Ectodermal cell (in vitro differentiated cells): ENCODE measurements around the gene NOS1AP.
A peak's percentile ranks its signal among the peaks of the same experiment; 100 is the strongest.

Source experiments
- H3K27ac ChIP-seq: 2 replicates; pipeline ENCODE4 v1.7.0; 2013; ENCODE audit warnings: mild to moderate bottlenecking, low read depth, low read length; ENCODE audit not compliant: insufficient read depth, poor library complexity, severe bottlenecking
- H3K27me3 ChIP-seq: 2 replicates; pipeline ENCODE4 v1.7.0; 2013; ENCODE audit warnings: mild to moderate bottlenecking, low read length; ENCODE audit not compliant: insufficient read depth, control insufficient read depth, poor library complexity, severe bottlenecking
- H3K36me3 ChIP-seq: one replicate; pipeline ENCODE4 v1.7.0; 2013; ENCODE audit warnings: low read length; ENCODE audit not compliant: control insufficient read depth, insufficient read depth
- H3K4me1 ChIP-seq: one replicate; pipeline ENCODE4 v1.7.0; 2013; ENCODE audit warnings: low read length; ENCODE audit not compliant: control insufficient read depth, insufficient read depth
- H3K4me3 ChIP-seq: 2 replicates; pipeline ENCODE4 v1.7.0; 2013; ENCODE audit warnings: low read depth, low read length, control low read depth; ENCODE audit not compliant: insufficient read depth
- H3K9me3 ChIP-seq: 2 replicates; pipeline ENCODE4 v1.7.0; 2013; ENCODE audit warnings: mild to moderate bottlenecking, low read length, moderate library complexity; ENCODE audit not compliant: control insufficient read depth
- WGBS, 2 experiments: methylation state at CpG; one replicate each; pipeline ENCODE4 v1.1.7; 2013; ENCODE audit warnings: missing lambda C conversion rate in 2 of 2; 5-methylcytosine and 5-hydroxymethylcytosine counted together

NOS1AP gene

GRCh38 chr1:162388615-162389014 is 319.1 kb downstream of the NOS1AP start:
- Histone ChIP-seq H3K27ac (peak overlapping the region; percentile 81), H3K36me3 (no peaks in the 10 kb centered on the region), H3K4me1 (peaks cover 50% of the 10 kb centered on the region), H3K27me3 (no peaks in the 10 kb centered on the region), H3K9me3 (no peaks in the 10 kb centered on the region), H3K4me3 (no peak overlapping the region)
- WGBS, 2 experiments: 82 to 83% methylated on average over 5 of the region's 5 CpGs

DNA sequence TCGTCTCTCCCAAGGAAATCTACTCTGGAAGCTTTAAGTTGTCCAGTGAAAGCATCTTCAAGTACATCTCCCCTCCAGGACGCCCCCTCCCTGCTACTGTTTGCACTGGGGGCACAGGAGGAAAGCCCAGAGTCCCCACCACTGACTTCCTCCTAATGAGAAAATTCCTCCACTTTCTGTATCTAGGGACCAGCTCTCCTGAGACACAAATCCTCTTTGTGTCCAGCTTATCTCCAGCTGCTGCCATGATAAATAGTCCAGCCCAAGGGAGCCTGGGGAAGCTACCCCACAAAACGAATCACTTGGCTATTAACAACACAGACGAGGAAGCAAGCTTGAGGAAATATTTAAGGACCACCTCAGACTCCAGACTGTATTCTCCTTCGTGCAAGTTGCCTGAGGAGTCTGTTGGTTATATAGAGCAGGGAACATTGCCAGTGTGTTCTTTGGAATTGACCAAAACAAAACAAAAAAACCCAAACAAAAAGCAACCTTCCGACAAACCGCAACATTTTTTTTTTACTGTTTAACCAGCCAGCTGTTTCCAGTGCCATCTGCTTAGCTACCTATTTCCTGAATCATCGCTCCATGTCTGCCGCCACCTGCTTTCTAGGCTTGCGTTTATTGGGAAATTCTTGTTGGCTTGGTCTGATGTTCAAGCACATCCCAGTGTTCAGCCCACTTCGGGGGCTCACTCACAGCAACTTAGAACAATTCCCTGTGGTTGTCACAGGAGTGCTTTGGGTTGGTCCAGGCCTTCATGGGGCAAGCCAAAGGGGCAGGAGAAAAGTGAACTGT is 319.7 kb downstream of the NOS1AP start:
- no peaks in the 10 kb centered on the region for H3K36me3 ChIP-seq
- peak overlapping the region; percentile 81 for H3K27ac ChIP-seq
- no peak overlapping the region for H3K4me3 ChIP-seq
- peaks cover 44% of the 10 kb centered on the region for H3K4me1 ChIP-seq
- no peaks in the 10 kb centered on the region for H3K27me3 ChIP-seq
- H3K9me3 ChIP-seq: no peaks in the 10 kb centered on the region
- WGBS, 2 experiments: 80 to 81% methylated on average over 11 of the region's 11 CpGs

GRCh38 chr1:162389971-162390370 is 320.5 kb downstream of the NOS1AP start:
- peaks cover 37% of the 10 kb centered on the region for H3K4me1 ChIP-seq
- no peaks in the 10 kb centered on the region for H3K9me3 ChIP-seq
- H3K27ac ChIP-seq: no peak overlapping the region
- no peaks in the 10 kb centered on the region for H3K36me3 ChIP-seq
- H3K4me3 ChIP-seq: no peak overlapping the region
- no peaks in the 10 kb centered on the region for H3K27me3 ChIP-seq
- WGBS, 2 experiments: 78 to 83% methylated on average over 9 of the region's 9 CpGs

- Histone ChIP-seq H3K27me3 (no peaks in the 10 kb centered on the region), H3K36me3 (no peaks in the 10 kb centered on the region), H3K4me3 (no peak overlapping the region), H3K4me1 (peaks cover 37% of the 10 kb centered on the region), H3K27ac (no peak overlapping the region), H3K9me3 (no peaks in the 10 kb centered on the region)
- 86 to 87% methylated on average over 15 of the region's 15 CpGs for WGBS, 2 experiments
Observed at GRCh38 chr1:162390396-162391185, 321.1 kb downstream of the NOS1AP start.

DNA sequence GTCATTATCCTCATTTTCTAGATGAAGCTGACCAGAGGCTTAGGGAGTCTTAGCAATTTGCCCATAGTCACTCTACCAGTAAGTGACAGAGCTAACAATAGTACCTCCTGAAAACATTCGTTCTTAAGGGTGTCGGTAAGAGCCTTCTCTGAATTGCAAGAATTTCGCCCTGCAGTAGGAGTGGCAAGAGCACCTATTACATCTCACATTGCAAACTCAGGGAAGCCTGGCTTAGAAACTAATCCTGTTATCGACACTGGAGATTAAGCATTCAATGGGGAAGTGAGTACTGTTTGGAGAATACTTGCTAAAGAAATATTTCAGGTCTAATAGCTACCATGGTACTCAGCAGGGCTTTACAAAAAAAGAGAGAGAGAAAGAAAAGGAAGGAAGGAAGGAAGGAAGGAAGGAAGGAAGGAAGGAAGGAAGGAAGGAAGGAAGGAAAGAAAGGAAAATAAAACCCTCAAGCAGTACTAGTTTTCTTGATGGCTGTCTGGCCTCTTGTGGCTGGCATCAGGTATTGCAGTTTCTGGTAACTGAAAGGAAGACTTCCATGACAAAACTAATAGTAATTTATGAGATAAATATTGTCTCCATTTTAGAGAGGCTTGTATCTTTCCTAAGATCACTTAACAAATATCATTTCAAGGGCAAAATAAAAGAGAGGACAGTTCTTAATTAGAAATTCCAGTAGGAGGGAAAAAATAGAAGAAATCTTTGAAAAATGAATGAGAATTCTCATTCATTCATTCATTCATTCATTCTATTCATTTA is 322.5 kb downstream of the NOS1AP start:
- Histone ChIP-seq H3K4me3 (no peak overlapping the region), H3K27me3 (no peaks in the 10 kb centered on the region), H3K36me3 (no peaks in the 10 kb centered on the region), H3K27ac (peak overlapping the region; percentile 62), H3K9me3 (no peaks in the 10 kb centered on the region), H3K4me1 (peaks cover 37% of the 10 kb centered on the region)
- 40 to 64% methylated on average over 4 of the region's 4 CpGs for WGBS, 2 experiments

- H3K4me1 ChIP-seq: peaks cover 11% of the 10 kb centered on the region
- no peaks in the 10 kb centered on the region for H3K27me3 ChIP-seq
- H3K27ac ChIP-seq: no peak overlapping the region
- H3K36me3 ChIP-seq: no peaks in the 10 kb centered on the region
- 86 to 94% methylated on average over 3 of the region's 3 CpGs for WGBS, 2 experiments
- no peaks in the 10 kb centered on the region for H3K9me3 ChIP-seq
- H3K4me3 ChIP-seq: no peak overlapping the region
Observed at GRCh38 chr1:162396201-162396906, 326.9 kb downstream of the NOS1AP start.

DNA sequence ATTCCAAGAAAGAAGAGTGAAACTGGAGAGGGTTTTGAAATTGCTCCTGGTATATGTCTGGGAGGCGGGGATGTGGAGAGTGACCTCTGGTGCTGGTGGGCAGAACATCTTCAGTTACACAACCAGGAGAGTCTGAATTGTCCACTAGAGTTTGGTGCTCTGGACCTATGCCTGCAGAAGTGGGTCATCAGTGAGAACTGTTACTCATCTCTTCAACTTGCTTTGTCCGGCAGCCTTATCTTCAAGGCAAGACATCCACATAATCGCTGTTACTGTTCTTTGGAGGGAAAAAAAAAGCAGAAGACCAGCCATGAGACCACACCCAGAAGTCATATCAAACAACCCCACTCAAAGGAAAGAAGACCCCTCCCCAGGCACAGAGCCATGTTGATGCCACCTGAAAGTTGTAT is 327.6 kb downstream of the NOS1AP start:
- H3K36me3 ChIP-seq: no peaks in the 10 kb centered on the region
- H3K4me3 ChIP-seq: no peak overlapping the region
- H3K27me3 ChIP-seq: no peaks in the 10 kb centered on the region
- no peak overlapping the region for H3K27ac ChIP-seq
- peaks cover 11% of the 10 kb centered on the region for H3K4me1 ChIP-seq
- 94 to 99% methylated on average over 3 of the region's 3 CpGs for WGBS, 2 experiments
- no peaks in the 10 kb centered on the region for H3K9me3 ChIP-seq

DNA sequence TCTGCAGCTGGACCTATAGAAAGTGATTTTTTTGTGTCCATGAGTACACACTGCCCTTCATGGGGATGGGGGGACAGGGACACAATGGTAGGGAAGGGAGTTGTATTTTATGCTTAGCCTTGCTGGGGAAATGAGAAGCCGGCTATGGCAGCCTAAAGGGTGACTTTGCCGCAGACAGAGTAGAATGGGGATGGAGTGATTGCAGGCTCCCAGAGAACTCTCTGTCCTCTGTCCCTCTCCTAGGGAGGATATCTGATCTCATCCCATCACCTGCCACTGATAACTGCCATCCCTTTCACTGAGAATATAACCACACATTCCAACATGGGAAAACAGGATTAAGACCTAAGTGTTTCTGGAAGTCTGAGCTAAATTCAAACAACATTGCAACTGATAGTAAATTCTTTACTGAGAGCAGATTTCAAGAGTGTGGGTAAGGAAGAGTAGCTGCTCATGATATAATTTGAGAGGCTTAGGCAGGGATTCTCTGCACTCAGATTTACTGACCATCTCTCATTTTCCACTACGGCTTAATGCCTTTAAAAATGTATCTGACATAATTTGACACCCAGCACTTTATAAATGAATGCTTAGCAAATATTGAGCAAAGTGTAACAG is 328.6 kb downstream of the NOS1AP start:
- H3K27me3 ChIP-seq: no peaks in the 10 kb centered on the region
- no peak overlapping the region for H3K4me3 ChIP-seq
- peaks cover 11% of the 10 kb centered on the region for H3K4me1 ChIP-seq
- 65 to 84% methylated on average over 2 to 3 of the region's 3 CpGs for WGBS, 2 experiments
- H3K9me3 ChIP-seq: no peaks in the 10 kb centered on the region
- no peaks in the 10 kb centered on the region for H3K36me3 ChIP-seq
- no peak overlapping the region for H3K27ac ChIP-seq

GRCh38 chr1:162398999-162399580 is 329.6 kb downstream of the NOS1AP start:
- H3K27ac ChIP-seq: no peak overlapping the region
- no peak overlapping the region for H3K4me3 ChIP-seq
- no peaks in the 10 kb centered on the region for H3K9me3 ChIP-seq
- no peaks in the 10 kb centered on the region for H3K27me3 ChIP-seq
- no peaks in the 10 kb centered on the region for H3K36me3 ChIP-seq
- WGBS, 2 experiments: 76 to 82% methylated on average over 8 of the region's 8 CpGs
- H3K4me1 ChIP-seq: peaks cover 11% of the 10 kb centered on the region
